Lower lobe of right lung (tissue), 2 donors: ENCODE data around the gene DPH6. TPM values are rescaled to one million over a fixed set of nuclear protein-coding genes. Genes with fewer than 3 reads are reported as not detected.

Experiments
- ATAC-seq, 2 donors: fragments of 200-7000 bp; cut with Tn5 transposase; one replicate each; pipeline ENCODE4 v1.9.1; 2020 to 2022; ENCODE audit warnings: mild to moderate bottlenecking in 2 of 2, moderate library complexity in 2 of 2
- DNase-seq: peaks from one replicate; pipeline ENCODE4 v3.0.0-alpha.2; 2020
- H3K27ac ChIP-seq: fragments of 200-600 bp; one replicate; pipeline ENCODE4 v1.8.0; 2022
- H3K27me3 ChIP-seq: fragments of 200-600 bp; one replicate; pipeline ENCODE4 v1.8.0; 2022; ENCODE audit warnings: low read depth
- H3K36me3 ChIP-seq: fragments of 200-600 bp; one replicate; pipeline ENCODE4 v1.8.0; 2022; ENCODE audit warnings: mild to moderate bottlenecking
- H3K4me1 ChIP-seq: fragments of 200-600 bp; one replicate; pipeline ENCODE4 v1.8.0; 2022
- H3K4me3 ChIP-seq: fragments of 200-600 bp; one replicate; pipeline ENCODE4 v1.8.0; 2022; ENCODE audit warnings: mild to moderate bottlenecking
- H3K9me3 ChIP-seq: fragments of 200-600 bp; one replicate; pipeline ENCODE4 v1.8.0; 2022
- intact Hi-C: fragments of 100-400 bp; cut with DNase I; formaldehyde crosslinking; loops from one replicate; pipeline ENCODE4 v1.11.0; 2022
- total RNA-seq: library from RNA; stranded (reverse); fragmentation: NEBNext Ultra II Directional; extraction: Animal tissue kit (Norgen Biotek cat#: 25700); gene quantifications from one replicate; pipeline ENCODE4 v1.2.1, GENCODE V29; 2021
- TF ChIP-seq, protein P1 (sequence below): fragments of 200-600 bp; IDR thresholded peaks from one replicate; pipeline ENCODE4 v1.8.0; 2022; ENCODE audit warnings: antibody characterized with exemption, mild to moderate bottlenecking
- donor health status: DM: no; HTN: yes; CAD: no; lungs with severe emphysema.

Gene DPH6
- total RNA-seq, 1 donor from 2014 or later, result 9.2 TPM

- Histone ChIP-seq H3K4me3 (no peak overlapping the region), H3K27me3 (no peaks in the 10 kb centered on the region), H3K4me1 (no peaks in the 10 kb centered on the region), H3K27ac (no peak overlapping the region), H3K9me3 (no peaks in the 10 kb centered on the region), H3K36me3 (no peaks in the 10 kb centered on the region)
- no peak for DNase-seq
- no peak for ATAC-seq
- TF ChIP-seq, protein P1, sequence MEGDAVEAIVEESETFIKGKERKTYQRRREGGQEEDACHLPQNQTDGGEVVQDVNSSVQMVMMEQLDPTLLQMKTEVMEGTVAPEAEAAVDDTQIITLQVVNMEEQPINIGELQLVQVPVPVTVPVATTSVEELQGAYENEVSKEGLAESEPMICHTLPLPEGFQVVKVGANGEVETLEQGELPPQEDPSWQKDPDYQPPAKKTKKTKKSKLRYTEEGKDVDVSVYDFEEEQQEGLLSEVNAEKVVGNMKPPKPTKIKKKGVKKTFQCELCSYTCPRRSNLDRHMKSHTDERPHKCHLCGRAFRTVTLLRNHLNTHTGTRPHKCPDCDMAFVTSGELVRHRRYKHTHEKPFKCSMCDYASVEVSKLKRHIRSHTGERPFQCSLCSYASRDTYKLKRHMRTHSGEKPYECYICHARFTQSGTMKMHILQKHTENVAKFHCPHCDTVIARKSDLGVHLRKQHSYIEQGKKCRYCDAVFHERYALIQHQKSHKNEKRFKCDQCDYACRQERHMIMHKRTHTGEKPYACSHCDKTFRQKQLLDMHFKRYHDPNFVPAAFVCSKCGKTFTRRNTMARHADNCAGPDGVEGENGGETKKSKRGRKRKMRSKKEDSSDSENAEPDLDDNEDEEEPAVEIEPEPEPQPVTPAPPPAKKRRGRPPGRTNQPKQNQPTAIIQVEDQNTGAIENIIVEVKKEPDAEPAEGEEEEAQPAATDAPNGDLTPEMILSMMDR, result no peak
- intact Hi-C loops, result no loop called here
These were observed 80.2 kb downstream of the DPH6 start for GRCh38 chr15:35465783-35466182.

DNA sequence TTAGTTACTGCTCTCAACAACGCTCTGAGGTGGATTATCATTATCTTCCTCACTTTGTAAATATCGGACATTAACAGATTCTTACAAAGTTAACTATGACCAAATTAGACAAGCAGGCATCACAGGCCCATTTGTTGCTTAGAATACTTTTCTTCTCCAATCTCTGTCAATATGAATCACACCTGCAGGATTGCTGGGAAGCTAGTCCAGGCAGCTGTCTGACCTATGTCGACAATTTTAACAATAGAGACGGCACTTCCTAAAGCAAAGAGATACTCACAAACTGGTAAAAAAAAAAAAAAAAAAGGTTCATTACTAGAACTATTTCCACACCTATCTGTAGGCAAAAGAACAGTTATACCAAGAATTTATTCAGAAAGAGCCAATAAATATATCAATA, 85.3 kb downstream of the DPH6 start:
- Histone ChIP-seq H3K4me3 (no peak overlapping the region), H3K27me3 (no peaks in the 10 kb centered on the region), H3K36me3 (no peaks in the 10 kb centered on the region), H3K27ac (no peak overlapping the region), H3K4me1 (no peaks in the 10 kb centered on the region), H3K9me3 (no peaks in the 10 kb centered on the region)
- DNase-seq, result no peak
- TF ChIP-seq, protein P1, result no peak
- intact Hi-C loops, result no loop called here
- no peak for ATAC-seq

- DNase-seq (no peak), ATAC-seq (no peak)
- intact Hi-C loops, result no loop called here
- no peak overlapping the region for H3K4me3 ChIP-seq
- H3K4me1 ChIP-seq, result no peaks in the 10 kb centered on the region
- H3K27ac ChIP-seq, result no peak overlapping the region
- TF ChIP-seq, protein P1, result no peak
- H3K36me3 ChIP-seq, result no peaks in the 10 kb centered on the region
- no peaks in the 10 kb centered on the region for H3K9me3 ChIP-seq
- no peaks in the 10 kb centered on the region for H3K27me3 ChIP-seq
These were observed 87.6 kb downstream of the DPH6 start for GRCh38 chr15:35458176-35458856.

DNA sequence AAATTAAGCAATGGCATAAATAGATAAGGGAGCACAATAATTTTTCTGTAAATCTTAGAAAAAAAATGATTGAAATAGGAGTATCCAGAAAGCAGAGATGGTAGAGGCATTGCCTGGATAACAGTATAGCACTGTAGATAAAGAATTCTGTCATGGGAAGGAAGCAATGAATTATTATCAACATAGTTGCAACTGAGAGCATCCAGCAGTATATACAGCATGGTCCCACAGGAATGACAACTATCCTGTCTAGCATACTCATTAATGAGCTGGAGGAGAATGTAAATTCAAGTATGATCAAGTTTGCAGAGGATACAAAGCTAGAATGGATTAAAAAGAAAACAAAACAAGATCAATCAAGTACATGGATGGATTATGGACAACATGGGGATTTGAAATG, 90.8 kb downstream of the DPH6 start:
- no peaks in the 10 kb centered on the region for H3K27me3 ChIP-seq
- TF ChIP-seq, protein P1, result no peak
- H3K4me3 ChIP-seq, result no peak overlapping the region
- no peaks in the 10 kb centered on the region for H3K9me3 ChIP-seq
- intact Hi-C loops, result no loop called here
- no peak overlapping the region for H3K27ac ChIP-seq
- no peak for DNase-seq
- no peaks in the 10 kb centered on the region for H3K36me3 ChIP-seq
- no peak for ATAC-seq
- H3K4me1 ChIP-seq, result no peaks in the 10 kb centered on the region

GRCh38 chr15:35450492-35450891, 95.5 kb downstream of the DPH6 start:
- H3K36me3 ChIP-seq, result no peaks in the 10 kb centered on the region
- no peak overlapping the region for H3K27ac ChIP-seq
- ATAC-seq, result no peak
- H3K27me3 ChIP-seq, result no peaks in the 10 kb centered on the region
- H3K9me3 ChIP-seq, result no peaks in the 10 kb centered on the region
- intact Hi-C loops, result no loop called here
- H3K4me3 ChIP-seq, result no peak overlapping the region
- DNase-seq, result no peak
- TF ChIP-seq, protein P1, result no peak
- no peaks in the 10 kb centered on the region for H3K4me1 ChIP-seq
